Measurements from ENCODE around the gene LHX4.
A peak's percentile ranks its signal among the peaks of the same experiment; 100 is the strongest.

LHX4 gene

DNA sequence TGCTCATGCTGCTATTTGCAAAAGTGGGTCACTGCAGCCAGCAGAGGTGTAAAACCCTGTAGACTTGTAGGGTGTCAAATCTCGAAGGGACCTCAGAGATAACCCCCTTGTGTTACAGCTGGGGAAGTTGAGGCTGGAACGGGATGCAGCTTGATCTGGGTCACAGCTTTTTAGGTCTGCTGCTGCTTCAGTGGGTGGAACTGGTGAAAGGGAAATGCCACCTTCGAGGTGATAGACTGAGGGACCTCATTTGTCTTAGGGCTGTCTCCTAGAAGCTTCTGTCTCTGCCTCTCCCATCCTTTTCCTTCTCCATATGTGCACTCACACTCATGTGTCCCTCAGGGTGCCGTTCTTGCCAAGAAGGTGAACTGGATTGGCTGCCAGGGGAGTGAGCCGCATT, 40.0 kb upstream of the LHX4 start:
- H2AFZ ChIP-seq (ENCODE audit: insufficient read depth, low read length, poor library complexity), result no peak overlapping the region
- H2BK12ac ChIP-seq (ENCODE audit: low read length), result no peak overlapping the region
- H3K9ac ChIP-seq (ENCODE audit: low read length), result no peak overlapping the region
- no peak overlapping the region for H2BK120ac ChIP-seq (ENCODE audit: insufficient read depth, low read length, poor library complexity)
- no peaks in the 10 kb centered on the region for H3K9me3 ChIP-seq (ENCODE audit: insufficient read depth, low read depth, low read length)
- no peaks in the 10 kb centered on the region for H3K79me2 ChIP-seq (ENCODE audit: control insufficient read depth, insufficient read depth, low read length, poor library complexity)
- no peak overlapping the region for H3K23ac ChIP-seq (ENCODE audit: low read length)
- H3K27ac ChIP-seq (ENCODE audit: low read depth, low read length), result no peak overlapping the region
- no peak overlapping the region for H3K4ac ChIP-seq (ENCODE audit: low read depth, low read length)
- H2AK5ac ChIP-seq (ENCODE audit: low read length), result no peak overlapping the region
- no peak overlapping the region for H3K18ac ChIP-seq (ENCODE audit: low read length)
- no peak overlapping the region for H4K12ac ChIP-seq (ENCODE audit: low read depth, low read length)
- no peaks in the 10 kb centered on the region for H3K79me1 ChIP-seq (ENCODE audit: low read length)
- H4K91ac ChIP-seq (ENCODE audit: low read depth, low read length), result no peak overlapping the region
- peaks cover 0 to 5% of the 10 kb centered on the region in 2 experiments for H3K4me1 ChIP-seq (ENCODE audit: control insufficient read depth in 1 of 2, insufficient read depth in 2 of 2, low read length in 2 of 2)
- H2BK5ac ChIP-seq (ENCODE audit: low read depth, low read length, poor library complexity), result no peak overlapping the region
- no peak overlapping the region for H3K14ac ChIP-seq (ENCODE audit: low read length)
- H3K4me2 ChIP-seq (ENCODE audit: low read length), result no peak overlapping the region
- H3K4me3 ChIP-seq (ENCODE audit: low read depth, low read length), result no peak overlapping the region
- H3K36me3 ChIP-seq (ENCODE audit: control insufficient read depth in 1 of 2, insufficient read depth in 2 of 2, low read length in 2 of 2), result peaks cover 32 to 33% of the 10 kb centered on the region in 2 experiments
- H3K27me3 ChIP-seq (ENCODE audit: insufficient read depth, low read length), result no peaks in the 10 kb centered on the region
- no peak for DNase-seq
- no peak overlapping the region for H4K8ac ChIP-seq (ENCODE audit: low read depth, low read length)
- WGBS (ENCODE audit: extremely low coverage, insufficient coverage, insufficient read length), result no CpG with 5 or more reads among the region's 5 CpGs

DNA sequence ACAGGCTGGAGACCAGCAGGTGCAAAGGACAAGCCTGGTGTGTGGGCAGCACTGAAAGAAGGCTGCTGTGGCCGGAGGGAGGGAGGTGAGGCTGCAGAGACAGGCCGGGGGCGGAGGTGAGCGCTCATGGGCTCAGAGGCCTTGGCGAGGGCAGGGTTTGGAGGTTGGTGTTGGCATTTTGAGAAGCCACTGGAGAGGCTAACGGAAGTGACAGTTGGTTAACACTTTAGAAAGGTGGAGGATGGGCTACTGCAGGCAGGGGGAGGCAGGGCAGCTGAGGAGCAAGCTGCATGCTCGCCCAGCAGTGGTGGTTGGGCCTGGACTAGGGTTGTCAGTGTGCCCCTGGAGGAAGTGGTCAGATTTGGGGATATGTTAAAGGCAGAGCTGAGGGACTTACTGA, 37.9 kb upstream of the LHX4 start:
- no peak overlapping the region for H4K12ac ChIP-seq (ENCODE audit: low read depth, low read length)
- H3K36me3 ChIP-seq (ENCODE audit: control insufficient read depth in 1 of 2, insufficient read depth in 2 of 2, low read length in 2 of 2), result peaks cover 36 to 40% of the 10 kb centered on the region in 2 experiments
- no peaks in the 10 kb centered on the region for H3K79me2 ChIP-seq (ENCODE audit: control insufficient read depth, insufficient read depth, low read length, poor library complexity)
- no peak overlapping the region for H3K18ac ChIP-seq (ENCODE audit: low read length)
- no peak overlapping the region for H3K4ac ChIP-seq (ENCODE audit: low read depth, low read length)
- H3K9me3 ChIP-seq (ENCODE audit: insufficient read depth, low read depth, low read length), result no peaks in the 10 kb centered on the region
- no peak overlapping the region for H3K9ac ChIP-seq (ENCODE audit: low read length)
- no peak overlapping the region for H3K4me3 ChIP-seq (ENCODE audit: low read depth, low read length)
- H3K4me2 ChIP-seq (ENCODE audit: low read length), result no peak overlapping the region
- H3K14ac ChIP-seq (ENCODE audit: low read length), result no peak overlapping the region
- no peak overlapping the region for H2BK5ac ChIP-seq (ENCODE audit: low read depth, low read length, poor library complexity)
- no peak overlapping the region for H2BK120ac ChIP-seq (ENCODE audit: insufficient read depth, low read length, poor library complexity)
- no peak overlapping the region for H2BK12ac ChIP-seq (ENCODE audit: low read length)
- WGBS (ENCODE audit: extremely low coverage, insufficient coverage, insufficient read length), result no CpG with 5 or more reads among the region's 7 CpGs
- H2AFZ ChIP-seq (ENCODE audit: insufficient read depth, low read length, poor library complexity), result no peak overlapping the region
- no peak overlapping the region for H2AK5ac ChIP-seq (ENCODE audit: low read length)
- no peak overlapping the region for H4K91ac ChIP-seq (ENCODE audit: low read depth, low read length)
- no peak for DNase-seq
- H3K27ac ChIP-seq (ENCODE audit: low read depth, low read length), result no peak overlapping the region
- no peaks in the 10 kb centered on the region for H3K27me3 ChIP-seq (ENCODE audit: insufficient read depth, low read length)
- H3K23ac ChIP-seq (ENCODE audit: low read length), result no peak overlapping the region
- no peaks in the 10 kb centered on the region for H3K79me1 ChIP-seq (ENCODE audit: low read length)
- no peaks in the 10 kb centered on the region for H3K4me1 ChIP-seq (ENCODE audit: control insufficient read depth in 1 of 2, insufficient read depth in 2 of 2, low read length in 2 of 2)
- no peak overlapping the region for H4K8ac ChIP-seq (ENCODE audit: low read depth, low read length)

DNA sequence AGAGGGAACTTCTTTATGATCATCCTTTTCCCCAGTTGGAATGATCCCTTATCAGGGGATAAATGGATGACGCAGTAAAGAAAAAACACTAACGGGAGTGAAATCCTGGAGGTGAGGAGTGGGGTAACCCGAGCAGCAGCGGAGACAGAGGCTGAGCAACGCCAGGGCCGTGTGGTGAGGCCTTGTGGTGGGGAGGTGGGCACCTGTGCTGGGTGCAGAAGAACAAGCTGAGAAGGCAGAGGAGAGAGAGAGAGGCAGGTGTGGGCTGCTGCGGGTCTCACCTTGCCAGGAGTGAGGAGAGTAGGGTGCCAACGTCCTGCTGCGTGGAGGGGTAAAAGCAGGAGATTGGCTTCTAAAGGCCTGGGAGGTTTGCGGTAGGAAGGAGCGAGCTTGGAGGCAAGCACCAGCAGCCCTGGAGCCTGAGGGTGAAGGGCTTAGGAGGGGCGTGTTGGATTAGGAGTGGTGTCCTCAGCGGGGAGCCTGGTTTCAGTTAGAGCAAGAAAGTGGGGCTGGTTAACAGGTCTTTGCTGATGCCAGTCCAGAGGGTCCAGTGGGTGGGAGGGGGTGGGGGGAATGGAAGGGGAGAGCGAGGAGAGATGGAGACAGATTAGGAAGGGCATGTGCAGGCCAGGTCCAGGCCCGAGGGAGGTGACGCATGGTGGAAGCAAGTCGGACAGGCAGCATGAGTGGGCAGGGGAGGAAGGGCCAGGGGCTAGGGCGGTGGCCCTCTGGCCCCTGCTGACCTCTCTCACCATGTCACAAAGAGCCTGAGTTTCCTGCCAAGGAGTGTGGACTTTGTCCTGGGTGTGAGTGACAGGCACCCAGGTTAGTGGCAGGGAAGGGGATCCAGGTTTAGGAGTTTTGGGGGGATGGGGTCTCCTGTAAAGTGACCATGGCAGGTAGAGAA, 36.7 kb upstream of the LHX4 start:
- Histone ChIP-seq H3K27me3 (ENCODE audit: insufficient read depth, low read length) (no peaks in the 10 kb centered on the region), H3K9ac (ENCODE audit: low read length) (no peak overlapping the region), H2AFZ (ENCODE audit: insufficient read depth, low read length, poor library complexity) (no peak overlapping the region), H3K36me3 (ENCODE audit: control insufficient read depth in 1 of 2, insufficient read depth in 2 of 2, low read length in 2 of 2) (peaks cover 41% of the 10 kb centered on the region in 2 experiments), H3K9me3 (ENCODE audit: insufficient read depth, low read depth, low read length) (no peaks in the 10 kb centered on the region), H3K4me2 (ENCODE audit: low read length) (no peak overlapping the region), H3K18ac (ENCODE audit: low read length) (no peak overlapping the region), H3K27ac (ENCODE audit: low read depth, low read length) (no peak overlapping the region), H2AK5ac (ENCODE audit: low read length) (no peak overlapping the region), H3K4me1 (ENCODE audit: control insufficient read depth in 1 of 2, insufficient read depth in 2 of 2, low read length in 2 of 2) (no peaks in the 10 kb centered on the region), H2BK5ac (ENCODE audit: low read depth, low read length, poor library complexity) (no peak overlapping the region), H3K79me1 (ENCODE audit: low read length) (no peaks in the 10 kb centered on the region), H3K23ac (ENCODE audit: low read length) (no peak overlapping the region), H3K4ac (ENCODE audit: low read depth, low read length) (no peak overlapping the region), H2BK120ac (ENCODE audit: insufficient read depth, low read length, poor library complexity) (no peak overlapping the region), H2BK12ac (ENCODE audit: low read length) (no peak overlapping the region), H3K14ac (ENCODE audit: low read length) (no peak overlapping the region), H4K91ac (ENCODE audit: low read depth, low read length) (no peak overlapping the region), H3K79me2 (ENCODE audit: control insufficient read depth, insufficient read depth, low read length, poor library complexity) (no peaks in the 10 kb centered on the region), H4K12ac (ENCODE audit: low read depth, low read length) (no peak overlapping the region), H3K4me3 (ENCODE audit: low read depth, low read length) (no peak overlapping the region), H4K8ac (ENCODE audit: low read depth, low read length) (no peak overlapping the region)
- no CpG with 5 or more reads among the region's 18 CpGs for WGBS (ENCODE audit: extremely low coverage, insufficient coverage, insufficient read length)
- peak; percentile 65 to 82 for DNase-seq

DNA sequence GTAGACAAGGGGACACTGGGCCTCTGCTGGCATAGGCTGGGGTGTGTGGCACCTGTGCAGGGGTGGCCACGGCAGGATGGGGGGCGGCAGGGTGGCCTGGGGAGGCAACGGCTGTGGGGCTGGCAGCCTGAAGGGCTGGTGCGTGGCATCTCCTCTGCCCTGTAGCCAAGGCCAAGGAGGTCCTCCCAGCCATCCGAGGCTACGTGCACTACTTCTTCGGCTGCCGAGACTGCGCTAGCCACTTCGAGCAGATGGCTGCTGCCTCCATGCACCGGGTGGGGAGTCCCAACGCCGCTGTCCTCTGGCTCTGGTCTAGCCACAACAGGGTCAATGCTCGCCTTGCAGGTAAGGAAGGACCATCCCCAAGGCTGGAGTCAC, 36.0 kb upstream of the LHX4 start:
- H3K18ac ChIP-seq (ENCODE audit: low read length), result no peak overlapping the region
- H2BK120ac ChIP-seq (ENCODE audit: insufficient read depth, low read length, poor library complexity), result no peak overlapping the region
- no peaks in the 10 kb centered on the region for H3K79me2 ChIP-seq (ENCODE audit: control insufficient read depth, insufficient read depth, low read length, poor library complexity)
- H3K9me3 ChIP-seq (ENCODE audit: insufficient read depth, low read depth, low read length), result no peaks in the 10 kb centered on the region
- H3K14ac ChIP-seq (ENCODE audit: low read length), result no peak overlapping the region
- no peak for DNase-seq
- H3K27me3 ChIP-seq (ENCODE audit: insufficient read depth, low read length), result no peaks in the 10 kb centered on the region
- no peak overlapping the region for H2BK12ac ChIP-seq (ENCODE audit: low read length)
- no peak overlapping the region for H2AK5ac ChIP-seq (ENCODE audit: low read length)
- H3K36me3 ChIP-seq (ENCODE audit: control insufficient read depth in 1 of 2, insufficient read depth in 2 of 2, low read length in 2 of 2), result peaks cover 40 to 45% of the 10 kb centered on the region in 2 experiments
- H3K4me3 ChIP-seq (ENCODE audit: low read depth, low read length), result no peak overlapping the region
- H3K27ac ChIP-seq (ENCODE audit: low read depth, low read length), result no peak overlapping the region
- H3K4ac ChIP-seq (ENCODE audit: low read depth, low read length), result no peak overlapping the region
- H3K79me1 ChIP-seq (ENCODE audit: low read length), result no peaks in the 10 kb centered on the region
- WGBS (ENCODE audit: extremely low coverage, insufficient coverage, insufficient read length), result no CpG with 5 or more reads among the region's 14 CpGs
- no peak overlapping the region for H2AFZ ChIP-seq (ENCODE audit: insufficient read depth, low read length, poor library complexity)
- H4K91ac ChIP-seq (ENCODE audit: low read depth, low read length), result no peak overlapping the region
- no peak overlapping the region for H2BK5ac ChIP-seq (ENCODE audit: low read depth, low read length, poor library complexity)
- no peak overlapping the region for H3K9ac ChIP-seq (ENCODE audit: low read length)
- no peak overlapping the region for H3K4me2 ChIP-seq (ENCODE audit: low read length)
- no peaks in the 10 kb centered on the region for H3K4me1 ChIP-seq (ENCODE audit: control insufficient read depth in 1 of 2, insufficient read depth in 2 of 2, low read length in 2 of 2)
- no peak overlapping the region for H4K12ac ChIP-seq (ENCODE audit: low read depth, low read length)
- H4K8ac ChIP-seq (ENCODE audit: low read depth, low read length), result no peak overlapping the region
- H3K23ac ChIP-seq (ENCODE audit: low read length), result no peak overlapping the region
